Aorta (tissue), 5 donors: ENCODE measurements around the gene GLIPR1L2. TPM values are rescaled to one million over a fixed set of nuclear protein-coding genes. Genes with fewer than 3 reads are reported as not detected.

ENCODE experiments used
- ATAC-seq: fragments of 200-7000 bp; cut with Tn5 transposase; one replicate; pipeline ENCODE4 v1.9.1; 2022; ENCODE audit warnings: moderate library complexity; ENCODE audit not compliant: low FRiP score
- DNase-seq, 2 donors: peaks; one replicate each; pipeline ENCODE4 v3.0.0-alpha.2; 2020
- H3K27ac ChIP-seq, 2 donors: one replicate each; pipeline ENCODE4 v1.5.1; 2013; ENCODE audit warnings: low read length in 2 of 2, mild to moderate bottlenecking in 2 of 2, moderate library complexity in 2 of 2, control low read depth in 1 of 2, inconsistent platforms in 1 of 2, low read depth in 1 of 2
- H3K27me3 ChIP-seq, 2 donors: one replicate each; pipeline ENCODE4 v1.6.1; 2013; ENCODE audit warnings: control low read depth in 1 of 2, low read length in 1 of 2, mild to moderate bottlenecking in 1 of 2, moderate library complexity in 1 of 2; ENCODE audit not compliant: insufficient read depth in 2 of 2, control insufficient read depth in 1 of 2
- H3K36me3 ChIP-seq, 2 donors: one replicate each; pipeline ENCODE4 v1.6.1; 2013; ENCODE audit warnings: control low read depth in 1 of 2, low read length in 1 of 2, mild to moderate bottlenecking in 1 of 2; ENCODE audit not compliant: insufficient read depth in 2 of 2, control insufficient read depth in 1 of 2
- H3K4me1 ChIP-seq, 2 donors: one replicate each; pipeline ENCODE4 v1.6.1; 2013; ENCODE audit warnings: low read length in 2 of 2, control low read depth in 1 of 2, mild to moderate bottlenecking in 1 of 2, moderate library complexity in 1 of 2; ENCODE audit not compliant: insufficient read depth in 2 of 2, control insufficient read depth in 1 of 2
- H3K4me3 ChIP-seq, 2 donors: one replicate each; pipeline ENCODE4 v1.5.1; 2013; ENCODE audit warnings: low read length in 2 of 2, control low read depth in 1 of 2, mild to moderate bottlenecking in 1 of 2
- H3K9me3 ChIP-seq: one replicate; pipeline ENCODE4 v1.6.1; 2013; ENCODE audit warnings: mild to moderate bottlenecking, low read length; ENCODE audit not compliant: control insufficient read depth
- WGBS, 2 donors: extraction: QIAGEN DNeasy Blood & Tissue Kit; methylation state at CpG; one replicate each; pipeline ENCODE4 v1.1.7; 2013; 5-methylcytosine and 5-hydroxymethylcytosine counted together
- intact Hi-C, 2 donors: fragments of 100-400 bp; cut with DNase I; formaldehyde crosslinking; loops; one replicate each; pipeline versions ENCODE4 v1.14.2 to v1.15.0; 2022
- polyA plus RNA-seq, 2 donors: library from polyadenylated mRNA; stranded (reverse); fragments of 200-250 nt; gene quantifications; one replicate each; pipeline ENCODE4 v1.2.3, GENCODE V29; 2013
- total RNA-seq, 2 donors: library from RNA; stranded (reverse); fragmentation: NEBNext Ultra II Directional; extraction: Animal tissue kit (Norgen Biotek cat#: 25700); gene quantifications; one replicate each; pipeline ENCODE4 v1.2.1, GENCODE V29; 2021
- donor health status: healthy with polysubstance abuse.
- donor health status: Bipolar disorder and iron deficiency.
- donor health status: DM: no; HTN: no; CAD: no.
- donor health status: DM: no; HTN: no; CAD: no.
- donor health status: DM: yes; HTN: yes; CAD: no.

The GLIPR1L2 gene
- total and polyA plus RNA-seq, 4 donors: 0.67 to 1.9 (median 1.0) TPM

DNA sequence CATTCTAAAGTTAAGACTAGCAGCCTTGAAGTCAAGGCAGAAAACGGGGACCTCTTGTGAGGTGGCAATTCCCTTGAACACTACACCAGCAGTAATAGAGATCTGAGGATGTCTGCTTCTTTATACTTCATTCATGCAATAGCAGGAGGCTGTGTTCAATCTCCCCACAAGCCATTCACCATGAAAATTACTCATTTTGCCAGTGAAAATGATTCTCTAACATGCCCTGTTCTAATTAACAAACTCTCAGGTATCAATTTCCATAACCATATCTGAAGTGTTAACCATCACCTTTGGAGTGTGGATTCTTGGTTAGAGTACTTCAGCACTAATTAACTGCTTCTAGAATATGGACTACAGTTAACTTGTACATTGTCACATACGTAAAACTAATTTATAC, 86.2 kb downstream of the GLIPR1L2 start:
- Histone ChIP-seq H3K4me3 (no peak overlapping the region), H3K27ac (no peak overlapping the region), H3K4me1 (no peaks in the 10 kb centered on the region), H3K36me3 (no peaks in the 10 kb centered on the region), H3K9me3 (no peaks in the 10 kb centered on the region), H3K27me3 (no peaks in the 10 kb centered on the region)
- DNase-seq: no peak
- no peak for ATAC-seq
- WGBS, 2 donors: 82 to 90% methylated on average over 2 of the region's 2 CpGs
- intact Hi-C loops: no loop called here

DNA sequence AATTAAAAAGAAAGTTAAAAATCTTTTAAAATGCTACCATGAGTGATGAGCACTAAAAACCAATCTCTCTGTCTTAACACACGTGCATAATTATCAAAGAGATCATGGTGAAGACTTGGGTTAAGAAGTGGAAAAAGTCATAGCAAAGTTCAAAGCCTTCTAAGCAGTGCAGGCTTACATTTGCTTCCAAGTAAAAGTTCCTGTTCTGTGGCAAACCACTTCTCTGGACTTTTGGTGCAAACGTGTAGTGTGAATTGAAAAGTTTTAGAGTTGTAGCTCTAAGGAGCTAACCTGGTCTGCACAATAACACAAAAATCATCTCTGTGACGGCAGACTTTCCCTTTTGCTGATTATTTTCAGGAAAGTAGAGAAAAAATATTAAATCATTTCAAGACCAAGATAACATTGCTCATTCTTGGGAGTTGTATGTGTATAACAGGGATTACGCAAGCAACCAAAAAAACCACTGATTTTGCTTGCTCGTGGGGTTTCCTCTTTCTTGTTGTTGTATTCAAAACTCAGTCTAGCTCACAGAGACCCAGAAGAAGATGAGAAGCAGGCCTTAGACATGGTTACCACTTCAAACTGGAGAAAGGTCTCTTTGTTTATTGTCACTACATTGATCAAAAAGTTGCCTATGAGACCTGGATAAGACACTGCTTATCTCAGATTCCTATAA, 87.4 kb downstream of the GLIPR1L2 start:
- DNase-seq (no peak), ATAC-seq (no peak)
- WGBS, 2 donors: 72 to 81% methylated on average over 5 of the region's 5 CpGs
- H3K36me3 ChIP-seq: peaks cover 0 to 2% of the 10 kb centered on the region in 2 donors
- no peaks in the 10 kb centered on the region for H3K27me3 ChIP-seq
- no peaks in the 10 kb centered on the region for H3K9me3 ChIP-seq
- no peak overlapping the region for H3K27ac ChIP-seq
- no peak overlapping the region for H3K4me3 ChIP-seq
- intact Hi-C loops: loop anchor here (2.0 kb wide), 2 partner anchors 29 to 79 kb away; no protein-coding TSS in a partner anchor
- H3K4me1 ChIP-seq: no peaks in the 10 kb centered on the region

DNA sequence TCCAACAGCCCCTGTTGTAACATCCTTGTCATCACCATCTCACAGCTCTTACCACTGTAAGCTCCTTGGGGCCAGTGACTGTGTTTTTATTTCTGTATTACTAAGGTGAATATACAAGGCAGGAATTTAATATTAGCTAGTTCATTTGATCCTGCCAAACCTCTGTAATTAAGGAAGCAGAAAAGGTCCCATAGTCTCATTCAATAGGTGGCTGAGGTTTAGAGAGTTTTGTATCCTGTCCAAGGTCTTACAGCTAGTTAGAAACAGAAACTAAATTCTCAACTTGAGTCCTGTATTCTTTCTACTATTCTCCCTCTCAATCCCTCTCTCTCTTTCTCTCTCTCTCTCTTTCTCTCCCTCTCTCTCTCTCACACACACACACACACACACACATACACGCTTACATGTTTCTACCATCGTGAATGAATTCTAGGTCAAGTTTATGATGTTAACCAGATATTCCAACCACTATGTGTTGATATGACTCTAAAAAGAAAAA, 89.1 kb downstream of the GLIPR1L2 start:
- DNase-seq: no peak
- H3K4me1 ChIP-seq: no peaks in the 10 kb centered on the region
- H3K27ac ChIP-seq: peak overlapping the region; percentile 96 to 97
- no peaks in the 10 kb centered on the region for H3K9me3 ChIP-seq
- 2 to 4% methylated on average over 2 of the region's 2 CpGs for WGBS, 2 donors
- peaks cover 0 to 2% of the 10 kb centered on the region in 2 donors for H3K36me3 ChIP-seq
- intact Hi-C loops: loop anchor here (1.0 to 5.0 kb wide), 6 partner anchors 31 to 148 kb away; partner anchors contain the start of genes GLIPR1L1 (in 2 of the 2), GLIPR1L2 (in 2 of the 2) and CAPS2 (in 1 of the 2)
- H3K4me3 ChIP-seq: peak overlapping the region; percentile 67 to 100
- ATAC-seq: peak; percentile 55
- no peaks in the 10 kb centered on the region for H3K27me3 ChIP-seq

DNA sequence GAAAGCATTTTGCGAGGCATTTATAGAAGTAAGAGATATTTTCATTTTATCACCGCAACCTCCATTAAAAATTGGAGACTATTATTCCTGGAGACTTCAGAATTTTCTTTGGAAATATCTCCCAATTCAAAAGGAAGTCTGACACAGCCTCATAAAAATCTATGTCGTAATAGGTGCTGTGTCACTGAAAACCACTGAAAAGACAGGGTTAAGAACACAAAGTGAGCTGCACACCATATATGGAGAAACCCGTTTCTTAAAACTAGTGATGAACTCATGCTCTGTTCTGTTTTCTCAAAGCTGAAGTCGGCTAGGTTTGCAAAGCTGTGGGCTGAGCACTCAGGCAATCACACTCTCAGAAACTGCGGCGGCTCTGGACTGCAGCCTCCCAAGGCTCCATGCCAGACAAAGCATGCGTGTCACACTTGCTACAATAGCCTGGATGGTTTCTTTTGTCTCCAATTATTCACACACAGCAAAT, 89.6 kb downstream of the GLIPR1L2 start, which contains the start of gene GLIPR1:
TSS of gene GLIPR1 (plus strand) at position 287 of the 481 bp plus-strand sequence. CDS start at position 413, 126 bp downstream.
- intact Hi-C loops: loop anchor here (1.0 to 5.0 kb wide), 4 partner anchors 89 to 148 kb away; partner anchors contain the start of genes GLIPR1L1 (in 2 of the 2), GLIPR1L2 (in 2 of the 2) and CAPS2 (in 1 of the 2)
- H3K36me3 ChIP-seq: peaks cover 0 to 2% of the 10 kb centered on the region in 2 donors
- DNase-seq (peak; percentile 88 to 93), ATAC-seq (peak; percentile 94)
- no peaks in the 10 kb centered on the region for H3K4me1 ChIP-seq
- no peaks in the 10 kb centered on the region for H3K27me3 ChIP-seq
- peak within 1 kb of the TSS; percentile 96 to 97 for H3K27ac ChIP-seq
- WGBS, 2 donors: 1 to 2% methylated on average over 8 of the region's 8 CpGs
- no peaks in the 10 kb centered on the region for H3K9me3 ChIP-seq
- H3K4me3 ChIP-seq: peak within 1 kb of the TSS; percentile 99 to 100

DNA sequence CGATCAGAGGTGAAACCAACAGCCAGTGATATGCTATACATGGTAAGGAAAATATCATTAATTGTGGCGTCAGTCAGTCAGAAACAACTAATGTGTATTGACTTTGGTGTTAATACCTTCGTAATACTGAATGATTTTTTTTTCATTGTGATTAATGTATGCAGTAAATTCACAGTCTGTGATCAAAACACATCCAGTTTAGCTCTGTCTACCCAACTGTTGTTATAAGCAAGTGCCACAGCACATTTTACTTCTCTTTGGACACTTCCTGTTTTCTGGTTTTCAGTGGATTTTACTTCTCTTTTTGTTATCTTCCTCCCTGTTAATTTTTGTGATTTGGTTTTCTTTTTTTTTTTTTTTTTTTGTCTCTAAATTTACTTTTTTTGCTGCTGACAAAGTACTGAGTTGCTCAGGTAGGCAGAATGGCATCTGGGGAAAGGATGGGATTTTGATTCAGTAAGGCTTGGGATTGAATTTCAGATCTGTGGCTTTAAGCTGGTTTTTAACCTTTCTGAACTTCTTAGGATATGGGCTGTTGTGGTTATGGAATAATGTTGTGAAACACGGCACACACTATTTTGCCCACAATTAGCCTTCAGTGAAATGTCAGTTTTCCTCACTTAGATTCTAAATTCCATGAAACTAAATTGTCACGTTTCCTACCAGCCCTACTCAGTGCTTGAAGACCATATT, 90.3 kb downstream of the GLIPR1L2 start:
- no peaks in the 10 kb centered on the region for H3K9me3 ChIP-seq
- H3K4me1 ChIP-seq: peaks cover 0 to 3% of the 10 kb centered on the region in 2 donors
- no peak for DNase-seq
- intact Hi-C loops: loop anchor here (2.0 to 5.0 kb wide), 3 partner anchors 90 to 149 kb away; partner anchors contain the start of genes GLIPR1L1 (in 2 of the 2), CAPS2 (in 1 of the 2) and GLIPR1L2 (in 1 of the 2)
- peak overlapping the region; percentile 93 to 97 for H3K27ac ChIP-seq
- no peak for ATAC-seq
- peak overlapping the region; percentile 99 to 100 for H3K4me3 ChIP-seq
- 0 to 2% methylated on average over 5 of the region's 5 CpGs for WGBS, 2 donors
- peaks cover 0 to 2% of the 10 kb centered on the region in 2 donors for H3K36me3 ChIP-seq
- no peaks in the 10 kb centered on the region for H3K27me3 ChIP-seq

DNA sequence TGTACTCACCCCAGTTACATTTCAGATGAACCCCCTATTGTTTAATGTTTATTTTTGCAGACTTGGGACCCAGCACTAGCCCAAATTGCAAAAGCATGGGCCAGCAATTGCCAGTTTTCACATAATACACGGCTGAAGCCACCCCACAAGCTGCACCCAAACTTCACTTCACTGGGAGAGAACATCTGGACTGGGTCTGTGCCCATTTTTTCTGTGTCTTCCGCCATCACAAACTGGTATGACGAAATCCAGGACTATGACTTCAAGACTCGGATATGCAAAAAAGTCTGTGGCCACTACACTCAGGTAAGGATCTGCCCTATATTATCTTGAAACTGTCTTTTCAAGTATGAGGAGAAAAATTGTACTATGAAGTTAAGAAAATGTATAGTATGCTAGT, 90.9 kb downstream of the GLIPR1L2 start:
- no peak for ATAC-seq
- DNase-seq: no peak
- intact Hi-C loops: loop anchor here (2.0 to 5.0 kb wide), 3 partner anchors 91 to 149 kb away; partner anchors contain the start of genes GLIPR1L1 (in 2 of the 2), CAPS2 (in 1 of the 2) and GLIPR1L2 (in 1 of the 2)

More for the DNA sequence above, 90.9 kb downstream of the GLIPR1L2 start:
- Histone ChIP-seq H3K9me3 (no peaks in the 10 kb centered on the region), H3K4me1 (peaks cover 0 to 3% of the 10 kb centered on the region in 2 donors), H3K27ac (peak overlapping the region; percentile 64 to 97), H3K27me3 (no peaks in the 10 kb centered on the region), H3K36me3 (peaks cover 0 to 2% of the 10 kb centered on the region in 2 donors), H3K4me3 (peak overlapping the region; percentile 99 to 100)
- WGBS, 2 donors: 2 to 5% methylated on average over 4 of the region's 4 CpGs

Other genes with a start within 250 kb of the GLIPR1L2 start
- gene KCNC2, start 181.2 kb upstream of the GLIPR1L2 start, total RNA-seq: not detected
- gene KCNC2, start 181.2 kb upstream of the GLIPR1L2 start, polyA plus RNA-seq: not detected
- gene CAPS2, start 60.8 kb upstream of the GLIPR1L2 start, total RNA-seq: 10 to 100 TPM; 17.9 to 33.9 TPM
- 1 to 10 TPM; 5.7 to 7.0 TPM for gene CAPS2, start 60.8 kb upstream of the GLIPR1L2 start, polyA plus RNA-seq
- gene GLIPR1L1, start 56.4 kb upstream of the GLIPR1L2 start, total RNA-seq: not detected
- gene GLIPR1L1, start 56.4 kb upstream of the GLIPR1L2 start, polyA plus RNA-seq: not detected
- gene GLIPR1, start 89.7 kb downstream of the GLIPR1L2 start, total RNA-seq: 100 to 1,000 TPM; 152 to 230 TPM
- gene GLIPR1, start 89.7 kb downstream of the GLIPR1L2 start, polyA plus RNA-seq: 10 to 100 TPM; 41.3 to 47.8 TPM
- 10 to 100 TPM; 38.6 to 42.5 TPM for gene KRR1, start 120.5 kb downstream of the GLIPR1L2 start, total RNA-seq
- 10 to 100 TPM in 1 of 2 donors, 1 to 10 TPM in 1; 3.8 to 17.8 TPM for gene KRR1, start 120.5 kb downstream of the GLIPR1L2 start, polyA plus RNA-seq